Left kidney (tissue), 2 donors: ENCODE measurements around the gene S1PR3. TPM values are rescaled to one million over a fixed set of nuclear protein-coding genes. Genes with fewer than 3 reads are reported as not detected.

ENCODE experiments used
- DNase-seq: peaks from one replicate; pipeline ENCODE4 v3.0.0-alpha.2; 2013
- polyA plus RNA-seq: library from polyadenylated mRNA; unstranded; fragments of 120-200 nt; gene quantifications from one replicate; pipeline ENCODE4 v1.2.1, GENCODE V29; 2013; ENCODE audit not compliant: insufficient read length

The S1PR3 gene
- polyA plus RNA-seq, 1 donor = 52.7 TPM

DNA sequence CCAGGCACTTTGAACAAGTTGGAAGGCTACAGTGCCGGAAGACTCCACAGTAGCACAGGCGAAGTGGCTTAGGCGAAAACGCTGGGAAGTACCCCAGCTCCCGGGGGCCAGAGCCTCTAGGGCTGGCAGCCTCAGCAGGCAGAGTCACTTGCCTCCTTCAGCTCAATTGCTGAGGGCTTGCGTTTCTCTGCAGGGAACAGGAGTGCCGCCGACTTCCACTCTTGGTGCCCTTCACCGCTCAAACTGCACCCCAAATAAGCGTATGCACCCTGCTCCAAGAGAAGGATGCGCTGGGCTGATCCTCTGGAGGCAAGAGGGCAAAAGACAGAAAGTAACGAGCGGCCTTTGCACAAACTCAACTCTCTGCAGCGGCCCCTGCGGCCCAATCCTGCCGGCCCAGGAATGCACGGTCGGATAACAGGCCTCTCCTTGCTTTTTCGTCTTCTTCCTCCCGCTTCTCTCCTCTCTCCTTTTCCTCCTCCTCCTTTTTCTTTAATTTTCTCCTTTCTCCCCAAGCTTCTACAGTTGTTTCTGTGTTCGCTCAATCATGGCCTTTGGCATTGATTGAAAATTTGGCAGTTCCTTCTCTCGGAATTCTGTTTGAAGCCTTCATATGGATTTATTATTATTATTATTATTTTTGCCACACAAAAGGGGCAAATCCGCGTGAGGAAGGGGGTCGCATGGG, 1.1 kb upstream of the S1PR3 start:
- DNase-seq = no peak

DNA sequence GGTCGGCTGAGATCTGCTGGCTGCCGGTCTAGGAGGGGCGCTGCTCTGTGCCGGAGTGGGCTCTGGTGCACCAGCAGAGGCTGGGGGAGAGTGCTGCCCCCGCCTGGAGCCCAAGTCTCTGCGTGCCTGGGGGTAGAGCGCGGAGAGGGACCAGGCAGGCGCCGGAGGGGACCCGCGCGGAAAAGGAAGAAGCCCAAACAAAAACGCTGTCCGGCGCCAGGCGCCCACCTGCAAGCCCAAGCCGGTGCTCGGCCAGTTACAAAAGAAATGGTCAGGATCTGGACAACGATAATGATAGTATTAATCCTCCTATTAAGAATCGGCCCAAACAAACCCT, 571 bp upstream of the S1PR3 start:
- DNase-seq = no peak

DNA sequence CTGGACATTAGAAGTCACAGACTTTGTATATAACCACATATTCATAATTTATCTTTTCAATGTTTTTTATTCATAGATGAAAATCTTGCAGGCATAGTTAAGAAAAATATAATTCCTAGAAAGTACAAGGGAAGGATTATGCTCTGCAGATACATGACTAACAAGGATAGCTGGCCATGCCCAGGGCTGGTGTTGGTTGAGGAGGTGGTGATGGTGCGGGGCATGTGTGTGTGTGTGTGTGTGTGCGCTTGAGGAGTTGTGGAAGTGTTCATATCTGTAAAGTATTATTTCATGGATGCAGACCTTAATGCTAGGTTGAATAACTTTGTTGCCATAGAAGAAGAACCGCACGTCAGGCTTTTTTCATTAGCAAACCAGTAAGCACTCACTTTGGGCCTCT, 1.3 kb downstream of the S1PR3 start:
- DNase-seq = no peak

GRCh38 chr9:88993327-88993726, 2.1 kb downstream of the S1PR3 start:
- DNase-seq = no peak

DNA sequence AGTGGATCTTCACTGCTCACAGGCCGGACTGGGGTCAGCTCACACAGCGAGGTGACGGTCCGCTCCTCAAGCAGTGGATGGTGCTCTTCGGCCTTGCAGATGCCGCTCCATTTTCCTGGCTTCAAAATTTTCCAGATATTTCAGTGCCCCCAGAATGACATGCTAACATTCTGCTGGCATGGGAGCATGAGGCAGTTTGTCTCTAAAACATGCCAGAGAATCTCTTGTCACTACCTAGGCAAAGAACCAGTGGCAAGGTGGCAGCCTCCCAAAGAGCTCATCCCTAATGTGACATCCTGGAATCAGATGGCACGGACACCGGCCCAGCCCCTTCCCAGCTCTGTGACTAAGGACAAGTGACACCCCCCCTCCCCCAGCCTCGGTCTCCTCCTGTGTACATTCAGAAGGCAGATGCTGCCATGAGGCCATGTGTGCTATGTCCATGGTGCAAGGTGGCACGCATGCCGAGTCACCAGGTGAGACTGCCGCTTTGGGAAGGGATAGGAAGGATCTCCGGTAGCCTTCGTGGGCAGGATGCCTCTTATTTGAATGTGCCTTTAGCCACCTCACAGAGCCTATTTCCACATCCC, 2.7 kb downstream of the S1PR3 start:
- DNase-seq = no peak

DNA sequence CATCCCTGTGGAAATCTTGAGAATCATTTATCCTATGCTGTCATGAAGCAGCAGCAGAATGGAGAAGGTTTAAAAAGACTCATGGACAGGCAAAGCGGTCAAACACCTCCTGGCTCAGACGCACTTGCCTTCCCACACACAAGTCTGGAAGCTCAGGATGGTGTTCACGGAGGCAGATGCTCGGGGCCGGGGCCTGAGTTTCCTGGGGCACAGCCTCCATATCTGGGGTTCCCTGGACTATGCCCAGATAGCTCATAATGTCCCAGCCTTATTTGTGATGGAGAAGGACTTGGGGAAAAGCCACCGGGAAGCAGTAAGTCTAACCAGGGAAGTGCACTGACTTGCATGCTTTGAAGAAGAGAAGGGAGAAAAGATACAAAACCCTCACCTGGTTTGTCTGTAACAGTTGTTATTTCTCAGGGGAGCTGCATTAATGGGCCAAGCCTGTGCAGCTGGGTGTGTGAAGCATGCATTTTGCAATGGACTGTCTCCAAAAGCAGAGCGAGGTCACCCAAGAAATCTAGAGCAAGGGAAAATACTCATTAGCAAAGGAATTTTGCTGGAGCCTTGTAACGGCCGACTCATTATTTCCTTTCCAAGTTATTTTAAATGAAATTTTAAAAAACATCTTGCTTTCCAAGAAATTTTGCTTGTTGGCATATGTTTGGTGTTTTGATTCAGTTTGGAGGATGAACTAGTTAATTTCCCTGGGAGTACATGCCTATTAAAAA, 3.4 kb downstream of the S1PR3 start:
- DNase-seq = no peak

DNA sequence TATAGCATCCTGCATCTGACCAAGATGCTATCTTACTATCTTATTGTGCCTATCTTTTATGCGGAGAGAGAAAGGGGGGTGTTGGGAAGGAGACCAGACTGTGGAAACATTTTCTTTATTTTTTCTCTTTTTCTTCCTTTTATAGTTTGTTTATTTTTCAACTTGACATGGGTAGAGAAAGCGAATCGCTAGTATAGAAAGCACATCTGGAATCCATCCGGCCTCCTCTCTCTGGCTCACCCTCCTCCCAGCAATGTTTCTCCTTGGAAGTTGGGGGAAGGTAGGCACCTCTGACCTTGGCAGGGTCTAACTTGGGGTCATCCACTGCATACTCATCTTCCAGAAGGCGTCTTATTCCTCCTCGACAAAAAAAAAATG, 3.9 kb downstream of the S1PR3 start:
- DNase-seq = no peak

DNA sequence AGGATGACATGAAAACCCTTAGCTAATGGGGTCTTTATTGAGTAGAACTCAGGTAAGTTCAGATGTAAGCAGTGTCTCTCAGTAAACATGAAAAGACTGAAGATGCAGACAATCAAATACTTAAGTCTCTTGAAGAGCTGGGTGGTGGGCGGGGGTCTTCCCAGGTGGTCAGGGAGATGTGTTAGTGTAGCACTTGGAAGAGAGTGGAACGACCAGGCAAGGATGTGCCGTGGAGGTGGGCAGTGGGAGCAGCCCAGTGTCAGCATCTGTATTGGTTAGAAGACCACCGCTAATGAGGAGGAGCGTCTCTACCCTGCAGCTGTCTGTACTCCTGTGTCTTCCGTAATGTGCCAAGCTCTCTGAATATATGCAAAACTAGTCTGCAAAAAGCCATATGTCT, 4.4 kb downstream of the S1PR3 start:
- DNase-seq = no peak

DNA sequence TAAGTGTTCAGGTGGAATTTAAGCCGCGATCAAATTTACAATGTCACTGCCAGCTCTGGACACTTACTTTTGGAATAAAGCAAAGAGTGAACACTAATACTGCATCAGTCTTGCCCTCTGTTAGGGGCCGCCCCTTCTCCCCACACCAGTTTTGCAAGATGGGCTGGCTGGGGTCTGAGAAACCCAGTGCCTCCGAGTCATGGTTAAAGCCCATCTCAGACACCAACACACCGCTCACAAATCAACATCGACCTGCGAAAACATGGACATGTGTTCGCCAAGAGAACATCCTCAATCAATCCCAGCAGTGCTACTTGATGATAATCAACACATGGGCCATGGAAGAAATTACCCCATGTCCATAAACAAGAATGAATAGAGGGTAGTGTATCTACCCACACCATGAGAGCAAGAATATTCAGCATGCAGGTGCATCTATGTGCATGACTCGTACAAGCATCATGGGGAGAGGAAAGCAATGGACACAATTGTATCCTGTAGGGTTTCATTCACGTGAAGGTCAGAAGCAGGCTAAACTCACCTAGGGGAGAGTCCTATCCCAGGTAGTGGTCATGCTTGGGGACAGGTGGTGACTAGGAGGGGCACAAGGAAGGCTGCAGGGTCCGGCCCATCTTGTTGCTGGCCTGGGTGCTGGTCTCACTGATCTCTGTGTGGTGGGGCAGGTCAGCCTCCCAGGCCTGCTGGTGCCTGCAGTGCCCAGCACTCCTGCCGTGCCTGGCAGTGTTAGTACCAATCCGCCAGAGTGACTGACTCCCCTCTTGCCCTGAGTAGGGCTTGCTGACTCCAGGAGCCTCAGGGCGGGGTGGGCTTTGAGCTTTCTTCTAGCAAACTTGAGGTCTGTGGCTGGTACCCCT, 5.0 kb downstream of the S1PR3 start:
- no peak for DNase-seq

- DNase-seq = no peak
Measured at GRCh38 chr9:88996921-88997235, 5.6 kb downstream of the S1PR3 start.

GRCh38 chr9:88997646-88998045, 6.4 kb downstream of the S1PR3 start:
- no peak for DNase-seq

DNA sequence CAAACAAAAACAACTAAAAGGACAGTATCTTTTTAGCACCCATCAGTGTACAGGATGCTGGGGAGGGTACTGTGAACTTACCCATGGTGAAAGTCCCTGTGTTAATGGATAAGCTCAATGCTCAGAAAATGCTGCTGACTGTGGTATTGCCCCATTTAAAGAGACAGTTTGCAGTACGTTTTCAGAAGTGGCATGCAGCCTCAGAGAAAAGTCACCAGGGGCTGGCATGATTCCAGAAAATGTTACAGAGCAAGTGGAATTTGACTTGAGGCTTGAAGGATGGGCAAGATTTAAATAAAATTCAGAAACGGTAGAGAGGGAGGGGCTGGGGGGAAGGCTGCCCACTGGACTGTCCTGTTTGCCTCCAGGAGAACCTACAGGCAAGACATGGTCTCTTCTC, 7.2 kb downstream of the S1PR3 start:
- DNase-seq = no peak

DNA sequence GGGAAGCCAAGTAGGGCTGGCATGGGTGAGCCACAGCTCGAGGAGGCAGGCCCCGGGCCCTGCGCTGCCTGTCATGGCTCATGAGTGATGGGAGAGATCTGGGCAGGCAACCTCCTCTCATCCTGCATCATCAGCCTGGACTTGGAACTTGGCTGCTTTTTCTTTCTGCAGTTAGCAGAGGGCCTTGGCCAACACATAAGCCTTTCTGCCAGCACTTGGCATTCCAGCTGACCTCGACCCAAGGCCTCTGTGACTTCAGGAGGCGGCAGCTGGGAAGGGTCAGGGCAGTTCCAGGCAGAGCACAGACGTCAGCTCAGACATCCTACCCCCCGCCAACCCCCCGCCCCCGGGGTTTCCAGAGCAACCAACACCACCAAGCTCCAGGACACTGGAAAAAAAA, 7.6 kb downstream of the S1PR3 start:
- DNase-seq = no peak

DNA sequence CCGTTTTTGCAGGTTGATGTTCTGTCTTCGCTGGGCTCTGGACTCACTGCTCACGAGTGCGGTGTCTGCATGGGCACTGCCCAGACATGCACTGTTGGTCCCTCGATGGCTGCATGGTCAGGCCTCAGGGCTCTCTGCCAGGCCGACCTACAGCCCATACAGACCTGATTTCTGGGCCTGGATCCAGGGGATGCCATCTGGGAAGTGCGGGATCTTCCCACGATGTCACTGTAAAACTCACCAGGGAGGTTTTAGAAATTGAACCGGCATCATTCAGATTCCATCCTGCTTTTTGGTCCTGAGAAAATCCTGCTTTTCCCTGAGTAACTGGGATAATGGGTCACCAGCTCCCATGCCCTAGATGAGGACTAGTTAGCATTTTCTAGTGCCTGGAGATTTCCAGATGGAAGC, 9.1 kb downstream of the S1PR3 start:
- no peak for DNase-seq

- DNase-seq = peak; percentile 92
Measured at GRCh38 chr9:89000973-89001916, 10.0 kb downstream of the S1PR3 start.

- DNase-seq = no peak
Measured at GRCh38 chr9:89001917-89002540, 10.8 kb downstream of the S1PR3 start.

- no peak for DNase-seq
Measured at GRCh38 chr9:89002987-89003386, 11.7 kb downstream of the S1PR3 start.

DNA sequence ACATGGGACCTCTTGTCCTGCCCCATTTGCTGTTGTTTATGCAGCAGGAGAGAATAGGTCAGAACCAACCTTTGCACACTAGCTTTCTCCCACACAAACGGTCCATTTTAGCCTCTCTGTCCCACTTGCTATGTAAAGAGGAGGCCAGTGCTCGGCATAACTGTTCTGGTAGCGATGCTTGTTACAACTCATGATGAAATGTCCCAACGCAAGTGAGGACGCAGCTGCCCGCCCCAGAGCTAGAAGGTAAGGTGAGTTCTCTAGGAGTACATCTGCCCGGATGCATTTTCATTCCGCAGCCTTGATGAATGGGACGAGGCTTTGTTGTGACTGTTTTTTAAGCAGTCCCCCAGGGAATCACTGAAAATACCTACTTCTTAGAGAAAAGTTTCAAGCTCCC, 14.1 kb downstream of the S1PR3 start:
- no peak for DNase-seq

- no peak for DNase-seq
Measured at GRCh38 chr9:89006267-89006666, 15.0 kb downstream of the S1PR3 start.

- DNase-seq = no peak
Measured at GRCh38 chr9:89006996-89007967, 16.0 kb downstream of the S1PR3 start.
